K562 (cell line): ENCODE data around the gene ITGAL. TPM values are rescaled to one million over a fixed set of nuclear protein-coding genes. Genes with fewer than 3 reads are reported as not detected.

ENCODE experiments used
- ATAC-seq: fragments of 200-7000 bp; cut with Tn5 transposase; 3 replicates; pipeline ENCODE4 v1.9.1; 2020; ENCODE audit warnings: moderate library complexity
- BruUV-seq: library from RNA; stranded (reverse); fragments of 400-500 nt; replicated peaks from 2 replicates; lab custom pipeline; 2021; lab: Mats Ljungman, UMichigan
- CTCF ChIA-PET: fragments of 300-600 bp; formaldehyde crosslinking; extraction: SDS; loops from one replicate; lab custom pipeline; 2021; ENCODE audit warnings: low intra/inter-chr PET ratio; lab: Yijun Ruan, JAX
- POLR2A ChIA-PET: fragments of 300-600, 350-650 bp; sonication (Branson Sonifier 250); formaldehyde crosslinking; extraction: SDS; loops from one replicate; lab custom pipeline; 2021; ENCODE audit warnings: antibody characterized with exemption, inconsistent platforms; lab: Yijun Ruan, JAX
- DNase-seq, 4 experiments: peaks; one replicate each; pipeline versions ENCODE4 v3.0.0 to v3.0.0-alpha.2; 2011 to 2018; ENCODE audit warnings: low spot score in 3 of 4, mixed read lengths in 3 of 4; ENCODE audit errors: extremely low read depth in 1 of 4
- FAIRE-seq: peaks from 2 replicates; lab custom pipeline; 2011; peaks lifted over from hg19 to GRCh38; lab: Jason Lieb, UNC
- H2AFZ ChIP-seq: 2 replicates; pipeline ENCODE4 v1.6.0; 2011; ENCODE audit warnings: low read depth, low read length, control low read depth, inconsistent platforms
- H3K27ac ChIP-seq: fragments of 200-600 bp; 3 replicates; pipeline ENCODE4 v1.8.0; 2011; ENCODE audit warnings: low read depth, mild to moderate bottlenecking, control low read depth, inconsistent platforms, low read length, moderate library complexity, mixed read lengths; ENCODE audit errors: extremely low read depth
- H3K27me3 ChIP-seq, 2 experiments: fragments of 300-600 bp in 1 of 2; 2 replicates in 1 of 2; 3 replicates in 1 of 2; pipeline versions ENCODE4 v1.6.0 to v1.8.0; 2011; ENCODE audit warnings: inconsistent platforms in 2 of 2, low read length in 2 of 2, mild to moderate bottlenecking in 1 of 2, mixed read lengths in 1 of 2, moderate library complexity in 1 of 2; ENCODE audit not compliant: control insufficient read depth in 2 of 2, insufficient read depth in 2 of 2
- H3K36me3 ChIP-seq: fragments of 300-600 bp; 3 replicates; pipeline ENCODE4 v1.8.0; 2011; ENCODE audit warnings: mild to moderate bottlenecking, low read length, inconsistent platforms; ENCODE audit not compliant: control insufficient read depth, insufficient read depth
- H3K4me1 ChIP-seq, 2 experiments: fragments of 200-600 bp in 1 of 2; replicated peaks in 1 of 2; 2 replicates in 1 of 2; 3 replicates in 1 of 2; pipeline versions ENCODE4 v1.5.1 to v1.8.0; 2011; ENCODE audit warnings: inconsistent platforms in 2 of 2, low read length in 2 of 2, mild to moderate bottlenecking in 1 of 2, mixed read lengths in 1 of 2, moderate library complexity in 1 of 2; ENCODE audit not compliant: control insufficient read depth in 2 of 2, insufficient read depth in 2 of 2
- H3K4me2 ChIP-seq: 2 replicates; pipeline ENCODE4 v1.6.1; 2011; ENCODE audit warnings: low read length, control low read depth, inconsistent platforms, mixed read lengths; ENCODE audit not compliant: insufficient read depth
- H3K4me3 ChIP-seq: fragments of 200-600 bp; sonication (generic), shearing (Covaris generic); 2 replicates; pipeline ENCODE4 v1.5.1; 2016; ENCODE audit warnings: control low read depth, inconsistent platforms
- H3K79me2 ChIP-seq: fragments of 200-600 bp; 3 replicates; pipeline ENCODE4 v1.8.0; 2011; ENCODE audit warnings: low read length, inconsistent platforms; ENCODE audit not compliant: control insufficient read depth, insufficient read depth
- H3K9ac ChIP-seq, 2 experiments: 2 replicates each; pipeline versions ENCODE4 v1.6.0 to v1.6.1; 2011; ENCODE audit warnings: low read depth in 2 of 2, low read length in 2 of 2, control low read depth in 1 of 2, inconsistent platforms in 1 of 2, mild to moderate bottlenecking in 1 of 2, mixed read lengths in 1 of 2; ENCODE audit not compliant: insufficient read depth in 1 of 2
- H3K9me1 ChIP-seq: one replicate; pipeline ENCODE4 v1.6.0; 2011; ENCODE audit warnings: inconsistent platforms, mild to moderate bottlenecking, low read length, moderate library complexity; ENCODE audit not compliant: control insufficient read depth, insufficient read depth
- H3K9me3 ChIP-seq: replicated peaks from 2 replicates; pipeline ENCODE4 v1.5.1; 2011; ENCODE audit warnings: low read depth, low read length, inconsistent platforms; ENCODE audit not compliant: control insufficient read depth, insufficient read depth
- H4K20me1 ChIP-seq: replicated peaks from 2 replicates; pipeline ENCODE4 v1.6.1; 2011; ENCODE audit warnings: low read length, inconsistent platforms, mixed read lengths; ENCODE audit not compliant: control insufficient read depth, insufficient read depth
- ETS2 ChIP-seq: IDR thresholded peaks from 2 replicates; pipeline ENCODE4 v1.6.1; 2016; ENCODE audit warnings: borderline replicate concordance, missing genetic modification characterization, mild to moderate bottlenecking, moderate library complexity, missing compliant biosample characterization; ENCODE audit not compliant: poor library complexity, severe bottlenecking
- ETV6 ChIP-seq, 3 experiments: fragments of 150-350 bp in 1 of 3; sonication (generic) in 1 of 3; formaldehyde crosslinking in 1 of 3; IDR thresholded peaks; 2 replicates each; pipeline versions ENCODE4 v1.6.1 to v1.8.0; 2014 to 2022; ENCODE audit warnings: borderline replicate concordance in 2 of 3, low read depth in 2 of 3, antibody characterized with exemption in 1 of 3, low read length in 1 of 3, mild to moderate bottlenecking in 1 of 3, missing genetic modification reagents in 1 of 3
- PURB ChIP-seq: sonication (generic); formaldehyde crosslinking; IDR thresholded peaks from 2 replicates; pipeline ENCODE4 v1.9.0; 2021; ENCODE audit warnings: low read depth, mild to moderate bottlenecking, missing genetic modification reagents
- ZNF512 ChIP-seq: IDR thresholded peaks from 2 replicates; pipeline ENCODE4 v1.6.1; 2016; ENCODE audit warnings: missing genetic modification characterization, missing compliant biosample characterization
- ZNF75A ChIP-seq: fragments of 450-650 bp; formaldehyde crosslinking; IDR thresholded peaks from 2 replicates; pipeline ENCODE4 v1.4.0; 2020; ENCODE audit warnings: mild to moderate bottlenecking
- WGBS: fragments of 100-300 bp; shearing (Covaris generic); methylation state at CpG from one replicate; pipeline ENCODE4 v1.1.6; 2016; ENCODE audit warnings: low coverage, mixed read lengths; ENCODE audit not compliant: insufficient coverage; ENCODE audit errors: missing lambda C conversion rate; 5-methylcytosine and 5-hydroxymethylcytosine counted together
- in situ Hi-C: fragments of 300-500 bp; cut with MboI; formaldehyde crosslinking; loops from 4 replicates; pipeline ENCODE4 v1.15.0; 2018; ENCODE audit warnings: inconsistent platforms, mixed read lengths
- intact Hi-C: fragments of 100-400 bp; cut with micrococcal nuclease; formaldehyde crosslinking; loops from 2 replicates; pipeline ENCODE4 v1.14.2; 2022
- polyA plus RNA-seq, 8 experiments: library from polyadenylated mRNA; depleted of rRNA in 4 of 8; stranded (reverse) in 5 of 8; unstranded in 3 of 8; fragments of >200 nt; fragmentation: Nextera tagmentation in 2 of 8; fragmentation: Illumina TruSeq in 1 of 8; extraction: Ambion mirVana in 2 of 8; extraction: Trizol in 1 of 8; gene quantifications; 2 replicates each; pipeline versions ENCODE4 v1.2.1 to v1.2.3, GENCODE V29; 2011 to 2014; ENCODE audit warnings: inconsistent platforms in 1 of 8, missing spikeins in 1 of 8
- total RNA-seq, 7 experiments: library from RNA; depleted of rRNA in 6 of 7; stranded (reverse); fragments of >200 nt in 6 of 7; fragmentation: Illumina TruSeq in 2 of 7; extraction: Trizol in 2 of 7; gene quantifications; 2 replicates each; pipeline versions ENCODE4 v1.2.1 to v1.2.3, GENCODE V29; 2011 to 2021; ENCODE audit warnings: low replicate concordance in 1 of 7

The ITGAL gene
- total and polyA plus RNA-seq, 9 of the 15 experiments (the other 6 are each of a cell fraction or from before 2014, with no cell fraction given), result 0.01 to 0.53 TPM; not detected in 7

GRCh38 chr16:30457743-30458560 is 14.6 kb upstream of the ITGAL start:
- Histone ChIP-seq H3K27ac (no peak overlapping the region), H3K79me2 (no peaks in the 10 kb centered on the region), H3K27me3 (no peaks in the 10 kb centered on the region), H3K9me3 (no peaks in the 10 kb centered on the region), H2AFZ (no peak overlapping the region), H3K4me3 (no peak overlapping the region), H3K36me3 (no peaks in the 10 kb centered on the region), H3K4me1 (peaks cover 0 to 7% of the 10 kb centered on the region in 2 experiments; a peak in 2 of 5 replicates), H3K9ac (no peak overlapping the region), H4K20me1 (no peaks in the 10 kb centered on the region), H3K9me1 (no peaks in the 10 kb centered on the region), H3K4me2 (no peak overlapping the region)
- intact Hi-C loops (no loop called here), in situ Hi-C loops (no loop called here)
- TF ChIP-seq PURB (no peak), ZNF75A (CRISPR knock-in tag) (no peak), ETS2 (tag) (no peak), ETV6 (IDR thresholded peaks at IDR 0.05; ENCODE audit: borderline replicate concordance in 1 of 2, low read depth in 2 of 2, low read length in 1 of 2) (no peak), ETV6 (CRISPR knock-in tag; IDR thresholded peaks at IDR 0.05; ENCODE audit: borderline replicate concordance) (no peak), ZNF512 (no peak)
- ATAC-seq (no peak), FAIRE-seq (no peak), DNase-seq (no peak)
- ChIA-PET CTCF (no interaction called here), POLR2A (interaction anchor here (0.6 to 0.8 kb wide), 2 partner anchors 12 to 735 kb away, joined by 3 read pairs; partner anchors contain the start of gene SEPHS2)
- 61% methylated on average over 16 of the region's 16 CpGs for WGBS
- BruUV-seq, result no TSS peak
